Measurements from ENCODE around the gene SULT1C4. TPM values are rescaled to one million over a fixed set of nuclear protein-coding genes. Genes with fewer than 3 reads are reported as not detected.

The SULT1C4 gene
- polyA plus RNA-seq, 1 of the 3 experiments (the other 2 are of a cell fraction): 0.18 TPM

- Histone ChIP-seq H3K9ac (no peak overlapping the region), H3K79me2 (ENCODE audit: insufficient read depth) (no peaks in the 10 kb centered on the region), H3K4me1 (ENCODE audit: control insufficient read depth in 1 of 2, insufficient read depth in 2 of 2, low read depth in 1 of 2, low read length in 1 of 2) (no peaks in the 10 kb centered on the region), H3K27ac (ENCODE audit: low read depth in 2 of 2, low read length in 1 of 2) (no peak overlapping the region), H3K4me3 (ENCODE audit: low read depth in 2 of 2, low read length in 1 of 2) (no peak overlapping the region), H3K4me2 (no peak overlapping the region), H4K20me1 (ENCODE audit: insufficient read depth) (no peaks in the 10 kb centered on the region), H3K9me2 (no peaks in the 10 kb centered on the region), H2AFZ (ENCODE audit: low read depth) (no peak overlapping the region), H3K9me3 (no peaks in the 10 kb centered on the region), H3K27me3 (ENCODE audit: insufficient read depth) (no peaks in the 10 kb centered on the region), H3K36me3 (replicated peaks in 1 of 2; ENCODE audit: control insufficient read depth in 1 of 2, insufficient read depth in 2 of 2, low read length in 1 of 2) (no peaks in the 10 kb centered on the region), H3F3A (replicated peaks; ENCODE audit: insufficient read depth) (no peaks in the 10 kb centered on the region)
- DNase-seq: no peak
- CTCF ChIA-PET: no interaction called here
- POLR2A ChIA-PET: no interaction called here
- WGBS (ENCODE audit: low lambda C conversion rate): 61% methylated on average over 2 of the region's 2 CpGs
- TF ChIP-seq RFX5 (IDR thresholded peaks at IDR 0.05; ENCODE audit: low read length) (no peak), NFIC (IDR thresholded peaks at IDR 0.05; ENCODE audit: borderline replicate concordance) (no peak), RAD21 (IDR thresholded peaks at IDR 0.05; ENCODE audit: low read length) (no peak), FOXJ3 (CRISPR knock-in tag; IDR thresholded peaks at IDR 0.05) (no peak), GABPA (IDR thresholded peaks at IDR 0.05; ENCODE audit: low read depth) (no peak), SIN3A (IDR thresholded peaks at IDR 0.05; ENCODE audit: borderline replicate concordance, low read depth, low read length) (no peak), EZH2phosphoT487 (IDR thresholded peaks at IDR 0.05; ENCODE audit: borderline replicate concordance, low read depth) (no peak), YY1 (IDR thresholded peaks at IDR 0.05; ENCODE audit: low read depth) (no peak), FOSL2 (IDR thresholded peaks at IDR 0.05; ENCODE audit: borderline replicate concordance, low read depth) (no peak), RXRA (IDR thresholded peaks at IDR 0.05; ENCODE audit: borderline replicate concordance, low read depth) (no peak), FOXM1 (IDR thresholded peaks at IDR 0.05; ENCODE audit: low read depth) (no peak), EP300 (IDR thresholded peaks at IDR 0.05; ENCODE audit: borderline replicate concordance in 1 of 2, low read depth in 1 of 2, low read length in 1 of 2) (no peak), MXI1 (IDR thresholded peaks at IDR 0.05; ENCODE audit: low read depth, low read length) (no peak), CTCF (IDR thresholded peaks at IDR 0.05) (no peak)
- TF ChIP-seq, protein P1, sequence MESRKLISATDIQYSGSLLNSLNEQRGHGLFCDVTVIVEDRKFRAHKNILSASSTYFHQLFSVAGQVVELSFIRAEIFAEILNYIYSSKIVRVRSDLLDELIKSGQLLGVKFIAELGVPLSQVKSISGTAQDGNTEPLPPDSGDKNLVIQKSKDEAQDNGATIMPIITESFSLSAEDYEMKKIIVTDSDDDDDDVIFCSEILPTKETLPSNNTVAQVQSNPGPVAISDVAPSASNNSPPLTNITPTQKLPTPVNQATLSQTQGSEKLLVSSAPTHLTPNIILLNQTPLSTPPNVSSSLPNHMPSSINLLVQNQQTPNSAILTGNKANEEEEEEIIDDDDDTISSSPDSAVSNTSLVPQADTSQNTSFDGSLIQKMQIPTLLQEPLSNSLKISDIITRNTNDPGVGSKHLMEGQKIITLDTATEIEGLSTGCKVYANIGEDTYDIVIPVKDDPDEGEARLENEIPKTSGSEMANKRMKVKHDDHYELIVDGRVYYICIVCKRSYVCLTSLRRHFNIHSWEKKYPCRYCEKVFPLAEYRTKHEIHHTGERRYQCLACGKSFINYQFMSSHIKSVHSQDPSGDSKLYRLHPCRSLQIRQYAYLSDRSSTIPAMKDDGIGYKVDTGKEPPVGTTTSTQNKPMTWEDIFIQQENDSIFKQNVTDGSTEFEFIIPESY (IDR thresholded peaks at IDR 0.05; ENCODE audit: borderline replicate concordance, low read depth): no peak
These were observed 16.8 kb upstream of the SULT1C4 start for GRCh38 chr2:108360776-108361468.
